Stimulated activated CD8-positive, alpha-beta memory T cell treated with anti-CD3 and anti-CD28 coated beads, Interleukin-4, amount 100 ng/mL, for 48 hours (primary cell): Measurements from ENCODE around the gene ARHGAP8.

ENCODE experiments used
- DNase-seq: peaks from one replicate; pipeline ENCODE4 v3.0.0-alpha.2; 2020

Gene ARHGAP8

GRCh38 chr22:44865193-44866057, 113.0 kb downstream of the ARHGAP8 start:
- DNase-seq = no peak

- DNase-seq = no peak
These were observed 116.8 kb downstream of the ARHGAP8 start for GRCh38 chr22:44869196-44869595.

DNA sequence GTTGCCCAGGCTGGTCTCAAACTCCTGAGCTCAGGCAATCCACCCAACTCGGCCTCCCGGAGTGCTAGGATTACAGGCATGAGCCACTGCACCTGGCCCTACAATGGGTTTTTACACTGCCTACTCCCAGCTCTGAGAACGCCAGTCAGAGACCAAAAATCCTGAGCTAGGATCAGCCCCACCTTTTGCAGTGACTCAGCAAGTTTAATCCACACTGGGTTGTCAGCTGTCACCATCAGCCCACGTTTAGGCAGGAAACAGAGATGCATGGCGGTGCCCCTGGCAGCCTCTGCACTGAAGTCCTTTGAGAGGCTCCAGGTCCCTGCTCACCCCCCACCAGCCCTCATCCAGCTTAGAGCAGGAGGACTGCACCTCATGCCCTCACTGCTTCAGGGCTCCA, 117.6 kb downstream of the ARHGAP8 start:
- DNase-seq = no peak

GRCh38 chr22:44871782-44872181, 119.4 kb downstream of the ARHGAP8 start:
- DNase-seq = no peak

DNA sequence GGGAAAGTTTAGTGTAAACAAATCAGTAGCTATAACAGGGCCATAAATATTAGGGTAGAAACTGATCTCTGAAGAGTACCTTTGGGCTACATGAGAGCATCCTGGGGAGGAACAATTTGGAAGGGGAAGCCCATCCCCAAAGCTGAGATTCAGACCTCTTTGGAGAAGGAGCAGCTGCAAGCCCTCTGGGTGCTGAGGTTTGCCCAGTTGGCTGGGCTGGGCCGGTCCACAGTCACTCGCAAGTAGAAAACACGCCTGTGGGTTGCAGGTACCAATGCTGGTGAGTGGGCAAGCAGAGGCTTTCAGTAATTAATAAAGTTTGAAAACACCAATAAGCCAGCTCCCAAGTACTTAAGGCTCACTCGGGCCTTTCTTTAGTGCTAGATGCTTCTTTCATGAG, 124.5 kb downstream of the ARHGAP8 start:
- no peak for DNase-seq

- DNase-seq = no peak
These were observed 126.3 kb downstream of the ARHGAP8 start for GRCh38 chr22:44878483-44879300.

- DNase-seq = no peak
These were observed 126.9 kb downstream of the ARHGAP8 start for GRCh38 chr22:44879301-44879680.

DNA sequence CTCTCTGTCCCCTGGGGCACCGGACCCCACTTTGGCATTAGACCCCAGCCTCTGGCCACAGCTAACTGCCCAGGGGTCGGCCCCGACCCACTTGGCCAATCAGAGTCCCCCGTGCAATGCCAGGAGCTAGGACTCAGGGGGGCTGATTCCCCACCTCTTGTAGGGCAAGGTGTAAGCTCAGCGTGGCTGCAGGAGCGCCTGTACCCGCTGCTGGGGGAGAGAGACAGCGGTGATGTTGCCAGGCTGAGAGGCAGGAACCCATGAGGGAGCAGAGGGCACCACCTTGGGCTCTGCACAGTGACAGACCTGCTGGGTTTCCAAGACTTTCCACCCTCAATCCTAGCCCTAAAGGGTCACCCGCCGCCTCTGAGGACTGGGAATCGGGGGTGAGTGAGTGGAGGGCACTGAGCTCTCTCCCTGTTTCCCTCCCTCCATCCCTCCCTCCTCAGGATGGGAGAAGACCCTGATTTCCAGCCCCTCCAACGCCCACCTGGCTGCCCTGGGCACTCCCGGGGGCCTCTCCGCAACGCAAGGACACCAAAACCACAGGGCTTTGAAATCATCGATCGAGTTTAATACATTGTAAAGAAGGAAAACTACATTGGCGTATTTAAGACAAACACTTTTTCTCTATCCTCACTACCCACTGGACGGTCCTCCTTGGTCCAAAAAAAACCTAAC, 128.4 kb downstream of the ARHGAP8 start:
- DNase-seq = no peak

DNA sequence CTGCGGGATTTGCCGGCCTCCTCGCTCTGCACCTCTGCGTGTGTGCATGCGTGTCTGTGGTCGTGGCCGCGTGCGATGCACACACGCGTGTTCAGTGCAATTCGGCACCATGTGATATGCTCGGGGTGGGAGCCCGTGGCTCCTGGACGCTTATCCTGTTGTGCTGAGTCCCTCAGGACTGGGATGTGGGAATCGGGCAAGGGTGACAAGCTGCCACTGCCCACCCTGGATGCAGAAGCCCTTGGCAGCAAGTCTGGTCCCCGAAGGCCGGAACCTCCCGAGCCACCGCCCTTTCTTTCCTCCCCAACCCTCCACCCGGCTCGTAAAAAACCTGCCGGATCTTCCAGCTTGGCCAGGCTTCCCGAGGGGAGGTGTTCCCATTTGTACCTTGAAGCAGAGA, 129.2 kb downstream of the ARHGAP8 start:
- no peak for DNase-seq

GRCh38 chr22:44882226-44882905, 130.0 kb downstream of the ARHGAP8 start:
- DNase-seq = no peak

DNA sequence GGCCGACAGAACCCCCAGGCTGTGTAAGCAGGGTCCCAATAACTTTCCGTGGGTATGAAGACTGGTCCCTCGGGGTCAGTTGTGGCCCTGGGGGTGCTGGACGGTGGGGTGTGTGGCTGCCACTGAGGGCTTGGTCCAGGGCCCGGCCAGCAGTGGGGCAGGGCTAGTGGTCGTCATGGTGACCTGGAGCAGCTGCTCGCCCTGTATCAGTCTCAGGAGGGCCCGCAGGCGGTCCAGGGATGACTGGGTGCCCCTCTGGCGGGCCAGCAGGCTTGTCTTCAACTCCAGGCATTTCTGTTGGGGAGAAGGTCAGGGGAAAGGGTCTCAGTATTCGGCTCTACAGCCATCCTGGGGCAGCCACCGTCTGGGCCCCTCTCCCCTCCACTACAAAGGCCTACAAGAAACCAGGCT, 130.6 kb downstream of the ARHGAP8 start:
- DNase-seq = no peak

- DNase-seq = no peak
These were observed 132.2 kb downstream of the ARHGAP8 start for GRCh38 chr22:44884562-44884961.

GRCh38 chr22:44884968-44885805, 132.8 kb downstream of the ARHGAP8 start:
- no peak for DNase-seq

DNA sequence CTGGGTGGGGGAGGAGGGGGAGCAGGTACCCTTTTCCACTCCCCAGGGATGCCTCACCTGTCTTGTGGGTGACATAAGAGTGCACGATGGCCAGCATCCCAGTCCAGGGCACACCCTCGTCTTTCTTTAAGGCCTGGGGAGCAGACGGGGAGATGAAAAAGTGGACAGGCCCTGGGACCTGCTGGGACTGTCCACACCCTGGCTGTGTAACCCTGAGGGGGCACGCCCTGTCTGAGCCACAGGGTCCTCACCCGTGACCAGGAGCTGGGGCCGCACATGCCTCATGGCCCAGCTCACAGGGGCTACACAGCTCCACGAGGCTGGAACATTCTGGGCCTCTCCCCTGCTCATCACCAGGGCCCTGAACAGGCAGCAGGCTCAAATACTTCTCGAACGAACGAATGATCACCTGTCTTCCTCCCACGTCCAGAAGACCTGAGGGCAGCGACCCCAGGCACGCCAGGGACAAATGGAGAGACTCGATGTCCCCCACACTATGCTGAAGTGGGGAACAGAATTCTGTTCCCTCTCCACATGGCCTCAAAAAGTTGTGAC, 133.5 kb downstream of the ARHGAP8 start:
- no peak for DNase-seq

GRCh38 chr22:44887941-44888366, 135.6 kb downstream of the ARHGAP8 start:
- no peak for DNase-seq

DNA sequence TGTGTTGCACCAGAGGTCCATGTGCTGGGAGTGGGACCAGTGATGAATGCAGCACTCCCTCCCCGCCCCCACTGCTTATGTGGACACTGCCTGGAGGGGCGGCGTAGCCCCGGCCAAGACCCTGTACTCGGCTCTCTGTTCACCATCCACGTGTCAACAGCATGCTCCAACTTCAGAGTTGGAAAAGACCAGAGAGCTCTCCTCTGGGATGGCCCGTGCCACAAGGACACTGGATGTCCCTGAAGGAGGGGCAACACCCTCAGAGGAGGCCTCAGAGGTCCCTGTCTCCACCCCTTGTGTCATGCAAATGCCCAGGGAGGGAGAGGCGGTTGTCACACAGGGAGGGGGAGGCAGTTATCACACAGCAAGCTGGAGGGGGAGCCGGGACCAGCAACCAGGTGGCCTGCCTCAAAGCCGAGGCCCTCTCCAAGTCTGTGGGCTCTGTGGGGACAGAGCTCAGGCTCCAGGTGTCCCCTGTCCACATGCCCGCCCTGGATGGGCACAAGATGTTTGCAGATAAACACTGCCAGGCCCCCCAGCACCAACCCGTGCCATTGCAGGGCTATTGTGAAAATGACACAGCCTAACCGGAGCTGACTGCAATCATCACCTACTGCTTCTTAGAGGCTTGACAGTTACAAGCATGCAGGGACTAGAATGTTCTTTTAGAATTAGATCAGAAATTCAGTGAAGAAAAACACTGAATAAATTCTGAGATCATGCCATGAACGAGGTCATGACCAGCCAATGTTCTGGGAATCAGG, 136.3 kb downstream of the ARHGAP8 start:
- no peak for DNase-seq

DNA sequence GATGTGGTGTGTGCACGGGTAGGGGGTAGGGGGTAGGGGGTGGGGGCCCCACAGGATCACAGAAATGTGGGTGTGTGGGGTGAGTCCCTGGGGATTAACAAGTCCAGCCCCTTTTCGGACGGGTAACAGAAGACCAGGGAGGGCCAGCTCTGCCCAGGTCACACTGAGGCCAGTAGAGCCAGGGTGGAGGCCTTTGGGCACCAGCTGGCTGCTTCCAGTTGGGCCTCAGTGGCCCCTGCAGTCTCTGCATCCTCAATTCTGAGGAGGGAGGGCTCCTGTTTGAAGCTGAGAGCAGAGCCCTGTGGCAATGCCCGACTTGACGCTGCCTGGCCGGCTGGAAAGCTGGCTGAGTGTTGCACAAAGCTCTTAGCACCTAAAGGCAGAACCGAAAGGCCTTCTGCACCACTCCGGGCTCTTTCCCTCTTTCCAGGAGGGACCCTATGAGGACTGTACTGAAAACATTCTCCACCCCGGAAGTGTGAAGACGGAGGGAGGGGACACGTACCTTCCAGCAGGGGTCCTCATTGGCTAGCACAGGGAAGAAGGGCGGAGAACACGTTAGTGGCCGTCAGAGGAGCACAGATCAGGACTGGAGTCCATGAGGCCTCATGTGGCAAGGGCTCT, 137.0 kb downstream of the ARHGAP8 start:
- peak; percentile 13 for DNase-seq

- DNase-seq = no peak
These were observed 138.3 kb downstream of the ARHGAP8 start for GRCh38 chr22:44890416-44891292.

- DNase-seq = no peak
These were observed 138.9 kb downstream of the ARHGAP8 start for GRCh38 chr22:44891293-44891747.
